ENCODE results near the gene CATSPER2. TPM values are rescaled to one million over a fixed set of nuclear protein-coding genes. Genes with fewer than 3 reads are reported as not detected.
"Not testable (repeated sequence)": the region's sequence is repeated elsewhere in the genome, so short reads cannot be mapped to it uniquely, and the experiment has no call there.

The CATSPER2 gene
- total RNA-seq, 2 experiments from 2014 or later, result 13.9 to 15.3 TPM

GRCh38 chr15:43666177-43666576 lies 17.5 kb upstream of the CATSPER2 start:
- H3K9me2 ChIP-seq (ENCODE audit: insufficient read depth, low read length); H3K4me3 ChIP-seq (ENCODE audit: low read depth, low read length, poor library complexity, severe bottlenecking); H2AFZ ChIP-seq (ENCODE audit: low read length); BruUV-seq (replicated peaks); POLR2A ChIA-PET; H3K36me3 ChIP-seq (ENCODE audit: insufficient read depth, low read length); H3K27ac ChIP-seq (ENCODE audit: low read depth, low read length, poor library complexity, severe bottlenecking); intact Hi-C loops (cut with micrococcal nuclease; ENCODE audit: unreplicated experiment); H3K4me2 ChIP-seq (ENCODE audit: low read length); H4K20me1 ChIP-seq (ENCODE audit: insufficient read depth, low read length); H3K9me3 ChIP-seq (ENCODE audit: low read length); H3K79me2 ChIP-seq (ENCODE audit: insufficient read depth, low read depth, low read length); H3K4me1 ChIP-seq (ENCODE audit: insufficient read depth, low read length, poor library complexity, severe bottlenecking); CTCF ChIA-PET (ENCODE audit: unreplicated experiment); DNase-seq (ENCODE audit: low spot score): not testable (repeated sequence)

- H3K9me2 ChIP-seq (ENCODE audit: insufficient read depth, low read length); H2AFZ ChIP-seq (ENCODE audit: low read length); intact Hi-C loops (cut with micrococcal nuclease; ENCODE audit: unreplicated experiment); H3K4me2 ChIP-seq (ENCODE audit: low read length); H3K4me3 ChIP-seq (ENCODE audit: low read depth, low read length, poor library complexity, severe bottlenecking); H3K36me3 ChIP-seq (ENCODE audit: insufficient read depth, low read length); H3K79me2 ChIP-seq (ENCODE audit: insufficient read depth, low read depth, low read length); CTCF ChIA-PET (ENCODE audit: unreplicated experiment); POLR2A ChIA-PET; H4K20me1 ChIP-seq (ENCODE audit: insufficient read depth, low read length); H3K9me3 ChIP-seq (ENCODE audit: low read length); H3K4me1 ChIP-seq (ENCODE audit: insufficient read depth, low read length, poor library complexity, severe bottlenecking); H3K27ac ChIP-seq (ENCODE audit: low read depth, low read length, poor library complexity, severe bottlenecking); DNase-seq (ENCODE audit: low spot score): not testable (repeated sequence)
- TSS peak; percentile 56 for BruUV-seq (replicated peaks)
Measured at GRCh38 chr15:43663333-43663732, 14.7 kb upstream of the CATSPER2 start.

- CTCF ChIA-PET (ENCODE audit: unreplicated experiment); H2AFZ ChIP-seq (ENCODE audit: low read length); H3K36me3 ChIP-seq (ENCODE audit: insufficient read depth, low read length); H3K9me3 ChIP-seq (ENCODE audit: low read length); DNase-seq (ENCODE audit: low spot score); BruUV-seq (replicated peaks); H3K79me2 ChIP-seq (ENCODE audit: insufficient read depth, low read depth, low read length); H3K27ac ChIP-seq (ENCODE audit: low read depth, low read length, poor library complexity, severe bottlenecking); H3K4me2 ChIP-seq (ENCODE audit: low read length); H3K9me2 ChIP-seq (ENCODE audit: insufficient read depth, low read length); H3K4me3 ChIP-seq (ENCODE audit: low read depth, low read length, poor library complexity, severe bottlenecking); POLR2A ChIA-PET; H3K4me1 ChIP-seq (ENCODE audit: insufficient read depth, low read length, poor library complexity, severe bottlenecking); intact Hi-C loops (cut with micrococcal nuclease; ENCODE audit: unreplicated experiment); H4K20me1 ChIP-seq (ENCODE audit: insufficient read depth, low read length): not testable (repeated sequence)
Measured at GRCh38 chr15:43662293-43662692, 13.6 kb upstream of the CATSPER2 start.

- DNase-seq (ENCODE audit: low spot score); intact Hi-C loops (cut with micrococcal nuclease; ENCODE audit: unreplicated experiment): not testable (repeated sequence)
Measured at GRCh38 chr15:43659727-43660126, 11.1 kb upstream of the CATSPER2 start.

GRCh38 chr15:43649430-43649926 lies 834 bp upstream of the CATSPER2 start:
- intact Hi-C loops (cut with micrococcal nuclease; ENCODE audit: unreplicated experiment); H3K9me3 ChIP-seq (ENCODE audit: low read length); H3K4me1 ChIP-seq (ENCODE audit: insufficient read depth, low read length, poor library complexity, severe bottlenecking); H3K27ac ChIP-seq (ENCODE audit: low read depth, low read length, poor library complexity, severe bottlenecking); H3K36me3 ChIP-seq (ENCODE audit: insufficient read depth, low read length); BruUV-seq (replicated peaks); H4K20me1 ChIP-seq (ENCODE audit: insufficient read depth, low read length); CTCF ChIA-PET (ENCODE audit: unreplicated experiment); POLR2A ChIA-PET; H3K4me2 ChIP-seq (ENCODE audit: low read length); H2AFZ ChIP-seq (ENCODE audit: low read length); H3K9me2 ChIP-seq (ENCODE audit: insufficient read depth, low read length); DNase-seq (ENCODE audit: low spot score); H3K79me2 ChIP-seq (ENCODE audit: insufficient read depth, low read depth, low read length); H3K4me3 ChIP-seq (ENCODE audit: low read depth, low read length, poor library complexity, severe bottlenecking): not testable (repeated sequence)

More at GRCh38 chr15:43659727-43660126, 11.1 kb upstream of the CATSPER2 start:
- H3K4me3 ChIP-seq (ENCODE audit: low read depth, low read length, poor library complexity, severe bottlenecking); H4K20me1 ChIP-seq (ENCODE audit: insufficient read depth, low read length); H3K9me3 ChIP-seq (ENCODE audit: low read length); H3K4me1 ChIP-seq (ENCODE audit: insufficient read depth, low read length, poor library complexity, severe bottlenecking); BruUV-seq (replicated peaks); H3K4me2 ChIP-seq (ENCODE audit: low read length); H3K27ac ChIP-seq (ENCODE audit: low read depth, low read length, poor library complexity, severe bottlenecking); H3K36me3 ChIP-seq (ENCODE audit: insufficient read depth, low read length); H3K79me2 ChIP-seq (ENCODE audit: insufficient read depth, low read depth, low read length); POLR2A ChIA-PET; CTCF ChIA-PET (ENCODE audit: unreplicated experiment); H2AFZ ChIP-seq (ENCODE audit: low read length); H3K9me2 ChIP-seq (ENCODE audit: insufficient read depth, low read length): not testable (repeated sequence)

- H3K36me3 ChIP-seq (ENCODE audit: insufficient read depth, low read length); H3K4me3 ChIP-seq (ENCODE audit: low read depth, low read length, poor library complexity, severe bottlenecking); H3K79me2 ChIP-seq (ENCODE audit: insufficient read depth, low read depth, low read length); CTCF ChIA-PET (ENCODE audit: unreplicated experiment); H3K4me2 ChIP-seq (ENCODE audit: low read length); BruUV-seq (replicated peaks); POLR2A ChIA-PET; DNase-seq (ENCODE audit: low spot score); H3K9me2 ChIP-seq (ENCODE audit: insufficient read depth, low read length); H2AFZ ChIP-seq (ENCODE audit: low read length); H3K4me1 ChIP-seq (ENCODE audit: insufficient read depth, low read length, poor library complexity, severe bottlenecking); H4K20me1 ChIP-seq (ENCODE audit: insufficient read depth, low read length); H3K27ac ChIP-seq (ENCODE audit: low read depth, low read length, poor library complexity, severe bottlenecking); intact Hi-C loops (cut with micrococcal nuclease; ENCODE audit: unreplicated experiment); H3K9me3 ChIP-seq (ENCODE audit: low read length): not testable (repeated sequence)
Measured at GRCh38 chr15:43638464-43639204, 10.0 kb downstream of the CATSPER2 start.

All from OCI-LY7 (cell line).